GM12891 (cell line): ENCODE data around the gene POU2F1.
"Not testable (repeated sequence)": the region's sequence is repeated elsewhere in the genome, so short reads cannot be mapped to it uniquely, and the experiment has no call there.

Experiments
- PAX5 ChIP-seq: IDR thresholded peaks from 2 replicates; pipeline ENCODE4 v1.6.1; 2011; ENCODE audit warnings: low read length, moderate library complexity, mild to moderate bottlenecking; ENCODE audit not compliant: insufficient read depth, severe bottlenecking
- POLR2A ChIP-seq: IDR thresholded peaks from 2 replicates; pipeline ENCODE4 v1.6.1; 2011; ENCODE audit warnings: low read depth, low read length, control low read depth
- POLR2AphosphoS5 ChIP-seq: IDR thresholded peaks from 2 replicates; pipeline ENCODE4 v1.6.1; 2011; ENCODE audit warnings: low read depth, low read length, control low read depth
- TAF1 ChIP-seq: IDR thresholded peaks from 2 replicates; pipeline ENCODE4 v1.6.1; 2011; ENCODE audit warnings: low read depth, low read length, control low read depth

DNA sequence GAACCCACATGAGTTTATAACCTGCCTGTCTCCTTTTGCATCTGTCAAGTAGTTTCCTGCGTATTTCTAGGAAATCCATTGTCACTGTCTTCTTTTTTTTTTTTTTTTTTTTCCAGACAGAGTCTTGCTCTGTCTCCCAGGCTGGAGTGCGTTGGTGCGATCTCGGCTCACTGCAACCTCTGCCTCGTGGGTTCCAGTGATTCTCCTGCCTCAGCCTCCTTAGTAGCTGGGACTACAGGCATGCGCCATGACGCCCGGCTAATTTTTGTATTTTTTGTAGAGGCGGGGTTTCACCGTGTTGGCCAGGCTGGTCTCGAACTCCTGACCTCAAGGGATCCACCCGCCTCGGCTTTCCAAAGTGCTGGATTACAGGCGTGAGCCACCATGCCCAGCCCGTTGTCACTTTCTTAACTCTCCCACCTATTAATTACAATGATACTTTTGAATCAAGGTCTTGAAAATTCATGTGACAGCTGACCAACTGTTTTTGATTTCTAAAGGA is 4.1 kb downstream of the POU2F1 start:
- TF ChIP-seq POLR2AphosphoS5, PAX5, TAF1, POLR2A: not testable (repeated sequence)
